K562 (cell line): ENCODE measurements around the gene UBR3. TPM values are rescaled to one million over a fixed set of nuclear protein-coding genes. Genes with fewer than 3 reads are reported as not detected.

Experiments used
- CREM ChIP-seq: IDR thresholded peaks from 2 replicates; pipeline ENCODE4 v1.6.1; 2014; ENCODE audit warnings: antibody characterized with exemption, low read depth
- NCOA2 ChIP-seq, 2 experiments: fragments of 450-650 bp; IDR thresholded peaks; 2 replicates each; pipeline ENCODE4 v1.6.1; 2018; ENCODE audit warnings: mild to moderate bottlenecking in 2 of 2, moderate library complexity in 1 of 2; ENCODE audit not compliant: partially characterized antibody in 2 of 2
- ZNF778 ChIP-seq: fragments of 450-650 bp; formaldehyde crosslinking; IDR thresholded peaks from 2 replicates; pipeline ENCODE4 v1.4.0; 2020; ENCODE audit warnings: mild to moderate bottlenecking, moderate library complexity
- polyA plus RNA-seq, 8 experiments: library from polyadenylated mRNA; depleted of rRNA in 4 of 8; stranded (reverse) in 5 of 8; unstranded in 3 of 8; fragments of >200 nt; fragmentation: Nextera tagmentation in 2 of 8; fragmentation: Illumina TruSeq in 1 of 8; extraction: Ambion mirVana in 2 of 8; extraction: Trizol in 1 of 8; gene quantifications; 2 replicates each; pipeline versions ENCODE4 v1.2.1 to v1.2.3, GENCODE V29; 2011 to 2014; ENCODE audit warnings: inconsistent platforms in 1 of 8, missing spikeins in 1 of 8
- total RNA-seq, 7 experiments: library from RNA; depleted of rRNA in 6 of 7; stranded (reverse); fragments of >200 nt in 6 of 7; fragmentation: Illumina TruSeq in 2 of 7; extraction: Trizol in 2 of 7; gene quantifications; 2 replicates each; pipeline versions ENCODE4 v1.2.1 to v1.2.3, GENCODE V29; 2011 to 2021; ENCODE audit warnings: low replicate concordance in 1 of 7
- TF ChIP-seq, protein P1 (sequence below), 2 experiments: fragments of 450-650 bp; IDR thresholded peaks; 2 replicates each; pipeline ENCODE4 v1.6.1; 2018; ENCODE audit warnings: mild to moderate bottlenecking in 2 of 2, low read depth in 1 of 2; ENCODE audit not compliant: partially characterized antibody in 2 of 2
- TF ChIP-seq, protein P2 (sequence below): fragments of 450-650 bp; IDR thresholded peaks from 2 replicates; pipeline ENCODE4 v1.6.1; 2016; ENCODE audit warnings: mild to moderate bottlenecking

UBR3 gene
- total and polyA plus RNA-seq, 9 of the 15 experiments (the other 6 are each of a cell fraction or from before 2014, with no cell fraction given), result 14.4 to 63.5 (median 40.4) TPM

DNA sequence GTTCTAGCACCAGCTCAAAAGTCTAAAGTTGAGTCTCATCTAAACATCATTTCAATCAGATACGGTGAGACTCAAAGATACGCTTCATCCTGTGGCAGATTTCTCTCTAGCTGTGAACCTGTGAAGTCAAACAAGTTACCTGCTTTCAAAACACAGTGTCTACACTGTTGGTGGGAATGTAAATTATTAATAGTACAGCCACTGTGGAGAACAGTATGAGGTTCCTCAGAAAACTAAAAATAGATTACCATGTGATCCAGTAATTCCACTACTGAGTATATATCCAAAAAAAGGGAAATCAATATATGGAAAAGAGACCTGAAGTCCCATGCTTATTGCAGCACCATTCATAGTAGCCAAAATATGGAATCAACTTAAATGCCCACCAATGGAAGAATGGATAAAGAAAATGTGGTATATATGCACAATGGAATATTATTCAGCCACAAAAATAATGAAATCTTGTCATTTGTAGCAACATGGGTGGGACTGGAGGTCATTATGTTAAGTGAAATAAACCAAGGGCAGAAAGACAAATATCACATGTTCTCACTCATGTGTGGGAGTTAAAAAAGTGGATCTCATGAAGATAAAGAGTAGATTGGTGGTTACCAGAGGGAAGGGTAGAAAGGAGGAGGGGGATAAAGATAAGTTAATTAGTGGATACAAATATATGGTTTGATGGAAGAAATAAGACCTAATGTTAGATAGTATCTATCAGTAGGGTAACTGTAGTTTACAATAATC lies 11.7 kb downstream of the UBR3 start (continued):
- TF ChIP-seq, protein P1, sequence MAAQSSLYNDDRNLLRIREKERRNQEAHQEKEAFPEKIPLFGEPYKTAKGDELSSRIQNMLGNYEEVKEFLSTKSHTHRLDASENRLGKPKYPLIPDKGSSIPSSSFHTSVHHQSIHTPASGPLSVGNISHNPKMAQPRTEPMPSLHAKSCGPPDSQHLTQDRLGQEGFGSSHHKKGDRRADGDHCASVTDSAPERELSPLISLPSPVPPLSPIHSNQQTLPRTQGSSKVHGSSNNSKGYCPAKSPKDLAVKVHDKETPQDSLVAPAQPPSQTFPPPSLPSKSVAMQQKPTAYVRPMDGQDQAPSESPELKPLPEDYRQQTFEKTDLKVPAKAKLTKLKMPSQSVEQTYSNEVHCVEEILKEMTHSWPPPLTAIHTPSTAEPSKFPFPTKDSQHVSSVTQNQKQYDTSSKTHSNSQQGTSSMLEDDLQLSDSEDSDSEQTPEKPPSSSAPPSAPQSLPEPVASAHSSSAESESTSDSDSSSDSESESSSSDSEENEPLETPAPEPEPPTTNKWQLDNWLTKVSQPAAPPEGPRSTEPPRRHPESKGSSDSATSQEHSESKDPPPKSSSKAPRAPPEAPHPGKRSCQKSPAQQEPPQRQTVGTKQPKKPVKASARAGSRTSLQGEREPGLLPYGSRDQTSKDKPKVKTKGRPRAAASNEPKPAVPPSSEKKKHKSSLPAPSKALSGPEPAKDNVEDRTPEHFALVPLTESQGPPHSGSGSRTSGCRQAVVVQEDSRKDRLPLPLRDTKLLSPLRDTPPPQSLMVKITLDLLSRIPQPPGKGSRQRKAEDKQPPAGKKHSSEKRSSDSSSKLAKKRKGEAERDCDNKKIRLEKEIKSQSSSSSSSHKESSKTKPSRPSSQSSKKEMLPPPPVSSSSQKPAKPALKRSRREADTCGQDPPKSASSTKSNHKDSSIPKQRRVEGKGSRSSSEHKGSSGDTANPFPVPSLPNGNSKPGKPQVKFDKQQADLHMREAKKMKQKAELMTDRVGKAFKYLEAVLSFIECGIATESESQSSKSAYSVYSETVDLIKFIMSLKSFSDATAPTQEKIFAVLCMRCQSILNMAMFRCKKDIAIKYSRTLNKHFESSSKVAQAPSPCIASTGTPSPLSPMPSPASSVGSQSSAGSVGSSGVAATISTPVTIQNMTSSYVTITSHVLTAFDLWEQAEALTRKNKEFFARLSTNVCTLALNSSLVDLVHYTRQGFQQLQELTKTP (IDR thresholded peaks at IDR 0.05; ENCODE audit: low read depth in 1 of 2, partially characterized antibody in 2 of 2), result peak in 1 of 2 experiments; percentile 54
- TF ChIP-seq CREM (no peak), NCOA2 (IDR thresholded peaks at IDR 0.05; ENCODE audit: partially characterized antibody in 2 of 2) (no peak), ZNF778 (CRISPR knock-in tag) (no peak)
- TF ChIP-seq, protein P2, sequence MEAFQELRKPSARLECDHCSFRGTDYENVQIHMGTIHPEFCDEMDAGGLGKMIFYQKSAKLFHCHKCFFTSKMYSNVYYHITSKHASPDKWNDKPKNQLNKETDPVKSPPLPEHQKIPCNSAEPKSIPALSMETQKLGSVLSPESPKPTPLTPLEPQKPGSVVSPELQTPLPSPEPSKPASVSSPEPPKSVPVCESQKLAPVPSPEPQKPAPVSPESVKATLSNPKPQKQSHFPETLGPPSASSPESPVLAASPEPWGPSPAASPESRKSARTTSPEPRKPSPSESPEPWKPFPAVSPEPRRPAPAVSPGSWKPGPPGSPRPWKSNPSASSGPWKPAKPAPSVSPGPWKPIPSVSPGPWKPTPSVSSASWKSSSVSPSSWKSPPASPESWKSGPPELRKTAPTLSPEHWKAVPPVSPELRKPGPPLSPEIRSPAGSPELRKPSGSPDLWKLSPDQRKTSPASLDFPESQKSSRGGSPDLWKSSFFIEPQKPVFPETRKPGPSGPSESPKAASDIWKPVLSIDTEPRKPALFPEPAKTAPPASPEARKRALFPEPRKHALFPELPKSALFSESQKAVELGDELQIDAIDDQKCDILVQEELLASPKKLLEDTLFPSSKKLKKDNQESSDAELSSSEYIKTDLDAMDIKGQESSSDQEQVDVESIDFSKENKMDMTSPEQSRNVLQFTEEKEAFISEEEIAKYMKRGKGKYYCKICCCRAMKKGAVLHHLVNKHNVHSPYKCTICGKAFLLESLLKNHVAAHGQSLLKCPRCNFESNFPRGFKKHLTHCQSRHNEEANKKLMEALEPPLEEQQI, result no peak
